Transverse colon (tissue), 3 donors: ENCODE measurements around the gene VPS13A.

ENCODE experiments used
- CTCF ChIP-seq, 5 experiments: fragments of 200-600 bp in 3 of 5; fragments of 450-650 bp in 2 of 5; sonication (generic) in 3 of 5; IDR thresholded peaks; 1 replicate in 2 of 5; 2 replicates in 3 of 5; pipeline ENCODE4 v1.5.1; 2016 to 2017; ENCODE audit warnings: antibody characterized with exemption in 5 of 5, inconsistent platforms in 3 of 5, mild to moderate bottlenecking in 2 of 5, moderate library complexity in 1 of 5
- POLR2A ChIP-seq: fragments of 450-650 bp; IDR thresholded peaks from one replicate; pipeline ENCODE4 v1.6.1; 2016; ENCODE audit warnings: antibody characterized with exemption, mild to moderate bottlenecking, moderate library complexity

DNA sequence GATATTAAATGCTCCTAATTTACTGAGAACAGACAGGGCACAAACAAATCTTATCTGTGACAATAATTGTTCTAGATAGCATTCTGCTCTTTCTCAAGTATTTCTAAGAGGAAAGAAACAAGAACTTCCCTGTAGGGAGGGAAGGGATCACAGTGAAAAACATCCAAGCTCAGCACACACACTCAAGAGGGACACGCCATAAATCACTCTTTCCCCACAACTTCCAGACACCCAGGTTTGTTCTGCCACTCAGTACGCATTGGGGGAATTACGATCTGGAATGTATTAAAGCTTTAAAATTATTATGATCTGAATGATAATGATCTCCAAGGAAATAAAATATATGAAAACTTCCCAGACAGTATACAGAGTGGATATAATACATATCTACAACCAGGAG is 249.4 kb downstream of the VPS13A start:
- TF ChIP-seq POLR2A (no peak), CTCF (IDR thresholded peaks at IDR 0.05) (no peak)
